ENCODE results near the gene ATP5F1E.

Gene ATP5F1E

DNA sequence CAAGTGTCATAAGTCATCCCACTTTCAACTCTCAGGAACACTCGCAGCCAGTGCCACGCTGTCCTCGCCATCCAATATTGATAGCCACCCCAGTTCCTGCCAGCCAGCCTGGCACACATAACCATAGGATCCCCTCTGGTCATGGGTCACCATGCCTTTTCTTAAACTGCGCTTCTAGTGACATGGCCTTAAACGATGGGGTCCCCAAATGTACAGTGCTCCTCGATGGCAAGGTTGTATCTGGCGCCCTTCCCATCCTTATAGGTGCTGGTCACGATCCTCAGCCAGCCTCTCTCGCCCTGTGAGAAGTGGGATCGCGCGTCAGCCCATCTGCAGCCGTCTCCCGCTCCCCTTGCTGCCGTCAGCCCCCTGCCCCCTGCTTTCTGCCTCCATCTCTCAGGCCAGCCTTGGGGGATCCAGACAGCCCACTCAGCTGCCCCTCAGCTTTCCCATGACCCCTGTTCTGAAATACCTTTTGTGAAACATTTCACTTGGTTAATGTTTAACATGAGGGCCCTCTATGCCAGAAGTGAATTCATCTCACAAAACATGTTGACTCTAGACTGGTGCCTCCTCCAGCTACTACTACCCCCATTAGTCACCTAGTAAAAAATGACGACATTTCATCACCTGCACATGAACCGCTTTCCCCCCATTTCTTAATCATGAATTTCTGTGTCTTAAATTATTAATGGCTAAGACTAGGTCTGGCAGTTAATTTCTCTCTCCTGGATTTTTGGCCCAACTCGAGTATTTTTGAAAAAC, 36.5 kb downstream of the ATP5F1E start:
- TF ChIP-seq, protein P1, sequence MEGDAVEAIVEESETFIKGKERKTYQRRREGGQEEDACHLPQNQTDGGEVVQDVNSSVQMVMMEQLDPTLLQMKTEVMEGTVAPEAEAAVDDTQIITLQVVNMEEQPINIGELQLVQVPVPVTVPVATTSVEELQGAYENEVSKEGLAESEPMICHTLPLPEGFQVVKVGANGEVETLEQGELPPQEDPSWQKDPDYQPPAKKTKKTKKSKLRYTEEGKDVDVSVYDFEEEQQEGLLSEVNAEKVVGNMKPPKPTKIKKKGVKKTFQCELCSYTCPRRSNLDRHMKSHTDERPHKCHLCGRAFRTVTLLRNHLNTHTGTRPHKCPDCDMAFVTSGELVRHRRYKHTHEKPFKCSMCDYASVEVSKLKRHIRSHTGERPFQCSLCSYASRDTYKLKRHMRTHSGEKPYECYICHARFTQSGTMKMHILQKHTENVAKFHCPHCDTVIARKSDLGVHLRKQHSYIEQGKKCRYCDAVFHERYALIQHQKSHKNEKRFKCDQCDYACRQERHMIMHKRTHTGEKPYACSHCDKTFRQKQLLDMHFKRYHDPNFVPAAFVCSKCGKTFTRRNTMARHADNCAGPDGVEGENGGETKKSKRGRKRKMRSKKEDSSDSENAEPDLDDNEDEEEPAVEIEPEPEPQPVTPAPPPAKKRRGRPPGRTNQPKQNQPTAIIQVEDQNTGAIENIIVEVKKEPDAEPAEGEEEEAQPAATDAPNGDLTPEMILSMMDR (IDR thresholded peaks at IDR 0.05; ENCODE audit: borderline replicate concordance, insufficient read depth, low read depth, low read length): no peak
- no peak overlapping the region for H3K4me3 ChIP-seq (ENCODE audit: low read depth, low read length)

DNA sequence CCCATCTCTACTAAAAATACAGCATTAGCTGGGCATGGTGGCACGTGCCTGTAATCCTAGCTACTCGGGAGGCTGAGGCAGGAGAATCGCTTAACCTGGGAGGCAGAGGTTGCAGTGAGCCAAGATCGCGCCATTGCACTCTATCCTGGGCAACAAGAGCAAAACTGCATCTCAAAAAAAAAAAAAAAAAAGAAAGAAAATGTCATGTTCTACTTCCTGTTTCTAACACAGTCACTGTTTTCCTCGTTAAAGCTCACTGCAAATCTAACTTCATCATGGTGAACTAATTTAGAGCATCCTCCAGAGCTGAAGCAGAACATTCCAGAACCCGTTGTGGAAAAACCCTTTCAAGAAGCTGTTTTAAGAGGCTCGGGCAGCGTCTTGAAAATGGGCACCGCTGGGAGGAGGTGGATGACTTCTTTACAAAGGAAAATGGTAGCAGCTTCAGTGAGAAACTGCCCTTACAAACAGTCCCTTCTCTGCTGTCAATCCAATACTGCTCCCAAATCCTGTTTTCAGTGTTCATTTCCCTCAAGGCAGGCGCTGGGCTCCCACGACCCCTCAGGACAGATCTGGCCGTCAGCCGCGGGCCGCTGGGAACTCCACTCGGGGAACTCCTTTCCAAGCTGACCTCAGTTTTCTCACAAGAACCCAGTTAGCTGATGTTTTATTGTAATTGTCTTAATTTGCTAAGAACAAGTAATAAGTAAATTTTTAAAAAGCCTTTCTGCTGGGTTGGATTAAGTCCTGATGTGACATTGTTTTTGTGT, 37.6 kb downstream of the ATP5F1E start:
- TF ChIP-seq, protein P1 (IDR thresholded peaks at IDR 0.05; ENCODE audit: borderline replicate concordance, insufficient read depth, low read depth, low read length): no peak

GRCh38 chr20:58993332-58994248, 38.5 kb downstream of the ATP5F1E start:
- no peak overlapping the region for H3K4me3 ChIP-seq (ENCODE audit: low read depth, low read length)
- TF ChIP-seq, protein P1 (IDR thresholded peaks at IDR 0.05; ENCODE audit: borderline replicate concordance, insufficient read depth, low read depth, low read length): no peak

More for the DNA sequence above, 37.6 kb downstream of the ATP5F1E start:
- no peak overlapping the region for H3K4me3 ChIP-seq (ENCODE audit: low read depth, low read length)

DNA sequence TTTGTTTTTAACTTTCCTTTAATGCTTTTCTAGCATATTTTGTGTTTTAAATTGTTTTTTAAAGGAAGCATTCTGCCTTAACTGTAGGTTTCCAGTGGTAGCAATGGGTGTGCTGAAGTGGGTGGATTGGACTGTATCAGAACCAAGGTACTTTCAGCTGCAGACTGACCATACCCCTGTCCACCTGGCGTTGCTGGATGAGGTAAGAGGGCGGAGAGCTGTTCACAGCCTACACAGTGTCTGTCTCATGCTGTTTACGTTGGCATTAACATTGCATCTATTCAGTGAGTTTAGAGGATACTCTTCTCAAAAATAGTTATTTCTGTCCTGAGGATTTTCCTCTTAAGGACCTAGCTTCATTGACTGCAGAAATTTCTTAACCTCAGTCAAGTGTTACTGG, 39.2 kb downstream of the ATP5F1E start:
- H3K4me3 ChIP-seq (ENCODE audit: low read depth, low read length): no peak overlapping the region
- TF ChIP-seq, protein P1 (IDR thresholded peaks at IDR 0.05; ENCODE audit: borderline replicate concordance, insufficient read depth, low read depth, low read length): no peak

DNA sequence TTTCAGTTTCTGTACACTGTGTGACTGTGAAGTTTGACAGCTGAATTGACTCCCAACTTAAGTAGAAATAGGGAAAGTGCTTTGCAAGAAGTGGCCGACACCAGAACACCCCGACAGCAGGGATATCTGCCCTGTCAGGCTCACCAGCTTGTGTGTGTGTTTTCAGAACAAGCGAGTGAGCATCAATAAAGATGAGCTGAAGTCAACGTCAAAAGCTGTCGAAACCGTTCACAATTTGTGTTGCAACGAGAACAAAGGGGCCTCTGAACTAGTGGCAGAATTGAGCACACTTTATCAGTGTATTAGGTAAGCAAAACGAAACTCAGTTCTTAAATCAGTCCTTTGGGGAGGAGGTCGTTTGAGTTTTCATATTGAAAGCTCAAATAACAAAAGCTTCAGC, 40.4 kb downstream of the ATP5F1E start:
- H3K4me3 ChIP-seq (ENCODE audit: low read depth, low read length): no peak overlapping the region
- TF ChIP-seq, protein P1 (IDR thresholded peaks at IDR 0.05; ENCODE audit: borderline replicate concordance, insufficient read depth, low read depth, low read length): no peak

- TF ChIP-seq, protein P1 (IDR thresholded peaks at IDR 0.05; ENCODE audit: borderline replicate concordance, insufficient read depth, low read depth, low read length): no peak
- H3K4me3 ChIP-seq (ENCODE audit: low read depth, low read length): no peak overlapping the region
Observed at GRCh38 chr20:58990651-58991445, 41.3 kb downstream of the ATP5F1E start.

All from GM12875 (cell line).